ENCODE results near the gene HEPH.
"Not testable (repeated sequence)": the region's sequence is repeated elsewhere in the genome, so short reads cannot be mapped to it uniquely, and the experiment has no call there.

The HEPH gene

DNA sequence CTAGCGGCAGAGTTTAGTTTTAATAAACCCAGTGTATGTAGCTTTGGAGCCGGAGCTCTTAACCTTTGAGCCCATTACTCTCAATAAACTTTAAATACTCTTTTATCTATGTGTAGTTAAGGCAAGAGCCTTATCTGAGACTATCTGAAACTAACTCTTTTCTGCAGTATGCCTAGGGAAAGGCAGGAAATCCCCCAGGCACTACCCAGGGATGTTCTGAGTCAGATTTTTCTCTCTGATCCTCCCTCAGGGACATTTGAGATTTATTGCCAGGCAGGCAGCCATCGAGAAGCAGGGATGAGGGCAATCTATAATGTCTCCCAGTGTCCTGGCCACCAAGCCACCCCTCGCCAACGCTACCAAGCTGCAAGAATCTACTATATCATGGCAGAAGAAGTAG is 39.1 kb downstream of the HEPH start:
- no peak for DNase-seq (ENCODE audit: low spot score)

DNA sequence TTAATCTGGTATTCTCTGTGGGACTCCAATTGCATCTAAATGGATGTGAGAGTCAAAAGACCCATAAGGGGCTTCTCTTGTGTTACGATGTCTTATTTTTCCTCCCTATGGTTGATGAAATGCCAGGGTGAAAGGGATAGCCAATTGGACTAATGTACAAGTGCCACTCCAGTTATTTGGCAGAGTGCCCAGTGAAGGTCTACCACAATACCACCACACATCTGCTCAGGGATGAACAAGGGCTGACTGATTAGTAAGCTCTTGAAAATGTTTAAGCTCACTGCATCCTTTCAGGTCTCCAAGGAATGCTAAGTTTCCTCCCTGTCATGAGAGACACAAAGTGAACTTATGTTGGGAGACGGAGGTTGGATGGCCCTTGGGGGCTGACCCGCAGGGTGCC is 57.8 kb downstream of the HEPH start:
- DNase-seq (ENCODE audit: low spot score), result no peak

DNA sequence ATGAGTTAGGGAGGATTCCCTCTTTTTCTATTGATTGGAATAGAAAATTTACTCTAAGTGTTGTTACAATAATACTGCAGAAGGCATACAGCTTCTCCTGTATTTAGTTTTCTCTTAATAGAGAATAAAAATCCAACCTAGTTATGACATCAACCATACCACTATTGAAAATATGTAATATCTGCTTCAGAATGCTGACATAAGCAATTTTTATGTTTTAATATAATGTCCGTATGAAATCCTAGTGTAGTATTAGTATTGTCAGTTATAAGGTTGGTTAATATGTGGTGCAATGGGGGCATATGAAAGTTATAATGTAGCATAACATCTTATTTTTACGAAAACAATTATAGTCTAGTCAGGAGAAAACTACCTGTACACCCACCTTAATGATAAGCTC is 68.2 kb downstream of the HEPH start:
- DNase-seq (ENCODE audit: low spot score), result no peak

DNA sequence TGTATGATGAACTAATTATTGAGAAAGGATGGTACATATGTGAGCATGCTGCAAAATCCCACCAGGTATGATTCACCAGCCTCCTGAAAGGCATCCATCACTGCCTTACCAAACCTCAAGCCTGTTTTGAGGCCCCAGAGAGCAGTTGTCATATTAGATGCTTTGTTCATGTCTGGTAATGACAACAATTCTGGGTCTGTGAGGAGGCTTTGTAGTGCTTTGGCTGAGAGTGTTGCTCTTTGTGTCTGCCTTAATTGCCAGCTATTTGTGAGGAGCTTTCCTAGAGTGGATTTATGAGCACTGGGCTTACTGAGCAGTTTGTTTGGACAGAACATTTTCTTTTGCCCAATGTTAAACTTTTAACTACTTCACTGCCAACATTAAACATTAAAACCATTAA is 69.2 kb downstream of the HEPH start:
- no peak for DNase-seq (ENCODE audit: low spot score)

DNA sequence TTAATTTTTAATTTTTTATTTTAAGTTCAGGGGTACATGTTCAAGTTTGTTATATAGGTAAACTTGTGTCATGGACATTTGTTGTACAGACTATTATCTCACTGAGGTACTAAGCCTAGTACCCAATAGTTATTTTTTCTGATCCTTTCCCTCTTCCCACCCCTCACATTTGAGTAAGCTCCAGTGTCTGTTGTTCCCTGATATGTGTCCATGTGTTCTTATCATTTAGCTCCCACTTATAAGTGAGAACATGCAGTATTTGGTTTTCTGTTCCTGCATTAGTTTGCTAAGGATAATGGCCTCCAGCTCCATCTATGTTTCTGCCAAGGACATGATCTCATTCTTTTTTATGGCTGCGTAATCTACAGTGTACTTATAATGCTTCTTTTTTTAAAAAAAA is 69.9 kb downstream of the HEPH start:
- not testable (repeated sequence) for DNase-seq (ENCODE audit: low spot score)

DNA sequence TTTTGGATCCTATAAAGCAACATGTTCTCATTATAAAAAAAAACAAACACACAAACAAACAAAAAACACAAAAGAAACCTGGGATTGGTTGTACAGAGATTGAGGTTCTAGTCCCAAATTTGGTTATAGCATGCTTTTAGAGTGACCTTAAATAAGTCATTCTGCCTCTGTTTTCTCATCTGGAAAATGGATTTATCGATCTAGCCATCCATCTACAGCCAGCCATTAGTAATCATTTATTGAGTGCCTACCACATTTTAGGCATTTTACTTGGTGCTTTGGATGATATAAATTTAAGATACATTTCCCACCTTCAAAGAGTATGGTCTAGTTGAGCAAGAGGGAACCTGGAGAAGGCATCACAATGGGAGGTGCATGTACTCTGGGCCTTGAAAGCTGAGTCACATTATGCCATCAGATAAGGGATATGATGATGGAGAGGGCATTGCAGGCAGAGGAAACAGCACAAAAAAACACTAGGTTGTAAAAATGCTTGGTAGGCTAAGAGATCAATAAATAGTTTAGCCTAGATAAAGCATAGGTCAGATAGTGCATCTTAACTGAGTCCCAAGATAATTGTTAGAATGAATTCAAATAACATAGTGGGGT is 91.4 kb downstream of the HEPH start:
- DNase-seq (ENCODE audit: low spot score), result no peak

DNA sequence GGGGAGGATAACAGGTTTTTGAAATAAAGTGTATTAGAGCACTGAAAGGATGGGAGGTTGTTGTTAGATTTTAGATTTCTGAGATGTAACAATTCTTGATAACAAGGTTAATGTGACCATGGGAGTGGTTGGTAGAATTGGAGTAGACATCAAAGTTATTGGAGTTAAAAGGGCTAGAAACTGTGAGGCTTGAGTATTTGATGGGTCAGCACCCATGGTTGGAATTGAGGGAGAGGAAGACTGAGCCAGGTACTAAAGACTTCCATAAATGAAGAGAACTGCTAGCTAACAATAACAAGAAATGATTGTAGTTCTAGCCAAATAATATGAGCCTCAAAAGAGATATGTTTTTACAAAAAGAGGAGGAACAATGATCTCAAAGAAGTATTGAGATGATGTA is 98.8 kb downstream of the HEPH start:
- DNase-seq (ENCODE audit: low spot score), result no peak
